ENCODE results near the gene UNK.
"Not testable (repeated sequence)": the region's sequence is repeated elsewhere in the genome, so short reads cannot be mapped to it uniquely, and the experiment has no call there.

UNK gene

GRCh38 chr17:75856062-75856756 is 71.6 kb downstream of the UNK start:
- peak; percentile 18 for DNase-seq

GRCh38 chr17:75859358-75859757 is 74.8 kb downstream of the UNK start:
- not testable (repeated sequence) for DNase-seq

- no peak for DNase-seq
Measured at GRCh38 chr17:75861927-75862317, 77.3 kb downstream of the UNK start.

- no peak for DNase-seq
Measured at GRCh38 chr17:75864448-75864871, 79.9 kb downstream of the UNK start.

GRCh38 chr17:75864887-75865286 is 80.3 kb downstream of the UNK start:
- DNase-seq, result not testable (repeated sequence)

- DNase-seq, result not testable (repeated sequence)
Measured at GRCh38 chr17:75865404-75866188, 81.0 kb downstream of the UNK start.

GRCh38 chr17:75868730-75869281 is 84.2 kb downstream of the UNK start:
- not testable (repeated sequence) for DNase-seq

- no peak for DNase-seq
Measured at GRCh38 chr17:75869282-75870141, 84.9 kb downstream of the UNK start.

GRCh38 chr17:75870228-75870627 is 85.6 kb downstream of the UNK start:
- DNase-seq, result not testable (repeated sequence)

GRCh38 chr17:75872434-75873351 is 88.1 kb downstream of the UNK start:
- DNase-seq, result no peak

GRCh38 chr17:75873587-75874322 is 89.1 kb downstream of the UNK start:
- DNase-seq, result no peak

- no peak for DNase-seq
Measured at GRCh38 chr17:75874323-75875181, 89.9 kb downstream of the UNK start.

Data from DMS 273 treated with DMSO at 0.1 percent for 48 hours (cell line).